Gastrocnemius medialis (tissue), 4 donors: ENCODE measurements around the gene HSPG2. TPM values are rescaled to one million over a fixed set of nuclear protein-coding genes. Genes with fewer than 3 reads are reported as not detected.

Source experiments
- ATAC-seq, 2 donors: fragments of 150-250 bp; one replicate each; pipeline ENCODE4 v1.9.1; 2016
- DNase-seq, 2 donors: peaks; one replicate each; pipeline ENCODE4 v3.0.0-alpha.2; 2019
- H3K27ac ChIP-seq, 4 donors: fragments of 200-600 bp; sonication (generic); 1 replicate in 1 of 4; 2 replicates in 3 of 4; pipeline ENCODE4 v1.5.1; 2016 to 2018; ENCODE audit warnings: mild to moderate bottlenecking in 2 of 4, moderate library complexity in 1 of 4
- H3K27me3 ChIP-seq, 3 donors: fragments of 200-600 bp; sonication (generic) in 2 of 3; 1 replicate in 1 of 3; 2 replicates in 2 of 3; pipeline versions ENCODE4 v1.5.1 to v1.6.0; 2016 to 2019; ENCODE audit warnings: mild to moderate bottlenecking in 1 of 3, moderate library complexity in 1 of 3
- H3K36me3 ChIP-seq, 2 donors: fragments of 200-600 bp; sonication (generic) in 1 of 2; one replicate each; pipeline ENCODE4 v1.5.1; 2017 to 2018
- H3K4me1 ChIP-seq, 2 donors: fragments of 200-600 bp; sonication (generic) in 1 of 2; one replicate each; pipeline ENCODE4 v1.5.1; 2016 to 2017; ENCODE audit warnings: mild to moderate bottlenecking in 2 of 2
- H3K4me3 ChIP-seq, 4 donors: fragments of 200-600 bp; sonication (generic) in 3 of 4; 1 replicate in 1 of 4; 2 replicates in 3 of 4; pipeline ENCODE4 v1.5.1; 2016 to 2019; ENCODE audit warnings: mild to moderate bottlenecking in 2 of 4
- H3K9me3 ChIP-seq, 3 donors: fragments of 200-600 bp; sonication (generic) in 2 of 3; 1 replicate in 1 of 3; 2 replicates in 2 of 3; pipeline ENCODE4 v1.5.1; 2016 to 2019
- POLR2A ChIP-seq, 2 donors: fragments of 450-650 bp; IDR thresholded peaks; one replicate each; pipeline ENCODE4 v1.6.1; 2017; ENCODE audit warnings: antibody characterized with exemption in 2 of 2, mild to moderate bottlenecking in 2 of 2, moderate library complexity in 2 of 2
- in situ Hi-C, 4 donors: fragments of 200-750 bp; cut with MboI; loops; one replicate each; pipeline versions ENCODE4 v1.15.0 to v1.8.0; 2017; ENCODE audit warnings: low sequenced_read_pairs in 4 of 4
- intact Hi-C: fragments of 100-400 bp; cut with DNase I; formaldehyde crosslinking; loops from one replicate; pipeline ENCODE4 v1.15.1; 2023; ENCODE audit warnings: low total_unique reads
- total RNA-seq, 4 donors: library from RNA; depleted of rRNA; stranded (reverse); fragments of >200 nt; gene quantifications; one replicate each; pipeline versions ENCODE4 v1.1.0 to v1.2.3, GENCODE V29; 2016
- TF ChIP-seq, protein P1 (sequence below), 5 experiments: fragments of 450-650 bp in 3 of 5; fragments of 200-600 bp in 2 of 5; sonication (generic) in 2 of 5; IDR thresholded peaks in 4 of 5; conservative IDR thresholded peaks in 1 of 5; 1 replicate in 4 of 5; 2 replicates in 1 of 5; pipeline ENCODE4 v1.5.1; 2016 to 2019; ENCODE audit warnings: antibody characterized with exemption in 5 of 5, mild to moderate bottlenecking in 3 of 5, moderate library complexity in 3 of 5

Gene HSPG2
- total RNA-seq, 4 donors from 2014 or later, result 68.9 to 108 (median 83.5) TPM

DNA sequence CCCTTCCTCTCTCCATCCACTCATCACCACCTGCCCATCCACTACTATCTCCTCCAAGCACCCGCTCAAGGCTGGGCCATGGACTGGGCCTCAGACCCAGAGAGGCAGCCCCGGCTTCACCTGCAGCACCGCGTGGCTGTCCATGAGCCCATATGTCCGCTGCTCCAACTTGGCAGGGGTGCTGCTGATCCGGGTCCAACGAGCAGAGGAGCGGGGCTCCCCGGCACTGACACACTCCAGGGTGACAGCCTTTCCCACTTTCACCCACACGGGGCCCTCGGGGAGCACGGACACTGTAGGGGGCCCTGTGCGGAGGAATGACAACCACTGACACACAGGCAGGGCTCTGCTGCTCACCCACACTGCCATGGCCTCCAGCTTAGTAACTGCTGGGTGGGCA lies 96.1 kb downstream of the HSPG2 start:
- in situ Hi-C loops, result no loop called here
- Histone ChIP-seq H3K4me1 (peaks cover under 1 to 4% of the 10 kb centered on the region in 2 donors), H3K27ac (no peak overlapping the region), H3K4me3 (no peak overlapping the region), H3K36me3 (peaks cover 0 to 80% of the 10 kb centered on the region in 2 donors), H3K27me3 (no peaks in the 10 kb centered on the region), H3K9me3 (no peaks in the 10 kb centered on the region)
- DNase-seq, result no peak
- intact Hi-C loops, result no loop called here
- TF ChIP-seq, protein P1, sequence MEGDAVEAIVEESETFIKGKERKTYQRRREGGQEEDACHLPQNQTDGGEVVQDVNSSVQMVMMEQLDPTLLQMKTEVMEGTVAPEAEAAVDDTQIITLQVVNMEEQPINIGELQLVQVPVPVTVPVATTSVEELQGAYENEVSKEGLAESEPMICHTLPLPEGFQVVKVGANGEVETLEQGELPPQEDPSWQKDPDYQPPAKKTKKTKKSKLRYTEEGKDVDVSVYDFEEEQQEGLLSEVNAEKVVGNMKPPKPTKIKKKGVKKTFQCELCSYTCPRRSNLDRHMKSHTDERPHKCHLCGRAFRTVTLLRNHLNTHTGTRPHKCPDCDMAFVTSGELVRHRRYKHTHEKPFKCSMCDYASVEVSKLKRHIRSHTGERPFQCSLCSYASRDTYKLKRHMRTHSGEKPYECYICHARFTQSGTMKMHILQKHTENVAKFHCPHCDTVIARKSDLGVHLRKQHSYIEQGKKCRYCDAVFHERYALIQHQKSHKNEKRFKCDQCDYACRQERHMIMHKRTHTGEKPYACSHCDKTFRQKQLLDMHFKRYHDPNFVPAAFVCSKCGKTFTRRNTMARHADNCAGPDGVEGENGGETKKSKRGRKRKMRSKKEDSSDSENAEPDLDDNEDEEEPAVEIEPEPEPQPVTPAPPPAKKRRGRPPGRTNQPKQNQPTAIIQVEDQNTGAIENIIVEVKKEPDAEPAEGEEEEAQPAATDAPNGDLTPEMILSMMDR (IDR thresholded peaks at IDR 0.05 in 4 of 5, conservative IDR thresholded peaks at IDR 0.05 in 1 of 5), result no peak
- no peak for TF ChIP-seq POLR2A (IDR thresholded peaks at IDR 0.05)
- ATAC-seq, result no peak

DNA sequence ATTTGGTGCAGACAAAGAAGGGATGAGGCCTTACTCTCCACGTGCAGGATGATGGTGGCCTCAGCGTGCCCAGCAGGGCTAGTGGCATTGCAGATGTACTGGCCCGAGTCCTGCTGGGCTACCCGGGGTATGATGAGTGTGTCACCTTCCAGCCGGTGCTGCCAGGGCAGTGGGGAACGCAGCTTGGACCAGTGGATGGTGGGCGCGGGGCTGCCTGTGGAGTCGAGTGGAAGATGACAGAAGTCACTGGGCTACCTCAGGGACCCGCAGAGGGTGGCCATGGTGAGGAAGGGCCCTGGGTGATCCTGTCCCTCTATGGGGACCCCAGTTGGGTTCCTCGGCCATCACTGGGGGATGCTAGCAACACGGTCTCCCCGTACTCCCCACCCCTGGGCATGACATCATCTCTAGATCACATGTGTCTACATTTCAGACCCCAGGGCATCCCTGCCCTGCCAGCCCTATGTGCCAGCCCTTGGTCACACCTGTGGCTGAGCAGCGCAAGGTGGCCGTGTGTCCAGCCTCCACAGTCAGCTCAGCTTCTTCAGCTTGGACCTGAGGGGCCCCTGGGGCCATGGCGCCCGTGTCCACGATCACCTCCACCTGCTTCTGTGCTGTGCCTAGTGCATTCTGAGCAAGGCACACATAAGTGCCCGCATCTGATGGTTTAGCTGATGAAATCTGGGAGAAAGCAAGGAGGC lies 97.6 kb downstream of the HSPG2 start:
- Histone ChIP-seq H3K4me3 (no peak overlapping the region), H3K27ac (no peak overlapping the region), H3K36me3 (peaks cover 0 to 90% of the 10 kb centered on the region in 2 donors), H3K27me3 (no peaks in the 10 kb centered on the region), H3K4me1 (no peaks in the 10 kb centered on the region), H3K9me3 (no peaks in the 10 kb centered on the region)
- in situ Hi-C loops (no loop called here), intact Hi-C loops (no loop called here)
- ATAC-seq (no peak), DNase-seq (no peak)
- TF ChIP-seq POLR2A (IDR thresholded peaks at IDR 0.05), result no peak
- TF ChIP-seq, protein P1 (IDR thresholded peaks at IDR 0.05 in 4 of 5, conservative IDR thresholded peaks at IDR 0.05 in 1 of 5), result no peak

DNA sequence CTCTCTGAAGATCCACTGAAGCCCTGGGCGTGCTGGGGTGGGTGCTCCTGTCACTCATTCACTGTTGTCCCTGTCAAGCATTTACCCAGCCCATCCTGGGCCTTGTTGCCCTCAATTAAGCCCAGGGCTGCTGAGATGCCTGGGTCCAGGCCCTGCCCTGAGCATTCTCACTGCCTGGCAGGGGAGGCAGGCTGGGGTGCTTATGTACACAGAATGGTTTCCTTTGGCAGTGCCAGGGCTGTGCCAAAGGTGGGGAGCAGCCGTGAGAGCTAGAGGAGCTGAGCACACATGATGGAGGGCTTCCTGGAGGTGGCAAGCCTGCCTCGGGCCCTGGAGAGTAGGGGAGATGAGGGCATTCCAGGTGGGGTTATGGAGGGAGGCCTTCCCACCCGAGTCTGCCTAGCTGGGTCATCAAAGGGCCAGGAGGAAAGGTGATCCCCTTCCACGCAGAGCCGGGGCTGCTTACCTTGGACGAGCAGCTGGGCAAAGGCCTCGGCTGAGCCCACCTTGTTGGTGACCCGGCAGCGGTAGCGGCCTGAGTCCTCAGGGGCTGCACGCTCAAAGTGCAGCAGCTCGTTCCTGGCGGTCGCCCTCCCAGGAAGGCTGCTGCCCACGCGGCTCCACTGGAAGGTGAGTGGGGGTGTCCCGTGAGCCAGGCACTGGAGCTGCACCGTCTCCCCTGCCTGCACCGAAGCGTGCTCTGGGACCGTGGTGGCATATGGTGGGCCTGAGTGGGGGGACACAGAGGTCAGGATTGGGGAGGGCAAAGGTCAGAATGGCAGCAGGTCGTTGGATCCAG lies 98.6 kb downstream of the HSPG2 start:
- peaks cover 0 to 90% of the 10 kb centered on the region in 2 donors for H3K36me3 ChIP-seq

DNA sequence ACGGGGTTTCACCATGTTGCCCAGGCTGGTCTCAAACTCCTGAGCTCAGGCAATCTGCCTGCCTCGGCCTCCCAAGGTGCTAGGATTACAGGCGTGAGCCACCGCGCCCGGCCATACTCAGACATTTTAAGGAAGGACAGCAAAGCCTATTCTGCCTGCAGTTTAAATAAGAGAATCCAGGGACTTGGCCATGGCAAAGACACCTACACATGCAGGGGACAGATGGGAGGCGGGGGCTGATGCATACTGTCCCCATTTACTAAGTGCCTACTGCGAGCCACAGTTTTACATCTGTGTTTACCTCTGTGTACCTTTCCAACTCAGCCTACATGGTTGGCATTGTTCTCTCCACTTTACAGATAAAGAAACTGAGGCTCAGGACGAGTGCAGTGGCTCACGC lies 99.6 kb downstream of the HSPG2 start:
- Histone ChIP-seq H3K27me3 (no peaks in the 10 kb centered on the region), H3K27ac (no peak overlapping the region), H3K9me3 (no peaks in the 10 kb centered on the region), H3K4me1 (no peaks in the 10 kb centered on the region), H3K4me3 (no peak overlapping the region), H3K36me3 (peaks cover 0 to 90% of the 10 kb centered on the region in 2 donors)
- TF ChIP-seq, protein P1 (IDR thresholded peaks at IDR 0.05 in 4 of 5, conservative IDR thresholded peaks at IDR 0.05 in 1 of 5), result no peak
- no peak for TF ChIP-seq POLR2A (IDR thresholded peaks at IDR 0.05)
- ATAC-seq (no peak), DNase-seq (no peak)
- intact Hi-C loops, result no loop called here
- in situ Hi-C loops, result no loop called here

More for the DNA sequence above, 98.6 kb downstream of the HSPG2 start:
- in situ Hi-C loops (no loop called here), intact Hi-C loops (no loop called here)
- TF ChIP-seq, protein P1 (IDR thresholded peaks at IDR 0.05 in 4 of 5, conservative IDR thresholded peaks at IDR 0.05 in 1 of 5), result no peak
- no peak for TF ChIP-seq POLR2A (IDR thresholded peaks at IDR 0.05)
- DNase-seq (no peak), ATAC-seq (no peak)
- Histone ChIP-seq H3K9me3 (no peaks in the 10 kb centered on the region), H3K27me3 (no peaks in the 10 kb centered on the region), H3K27ac (no peak overlapping the region), H3K4me1 (no peaks in the 10 kb centered on the region), H3K4me3 (no peak overlapping the region)
